Islet of Langerhans (tissue), 1 donor: Measurements from ENCODE around the gene RSPO4.

Experiments
- FAIRE-seq: peaks from one replicate; lab custom pipeline; 2011; peaks lifted over from hg19 to GRCh38; lab: Jason Lieb, UNC

Gene RSPO4

DNA sequence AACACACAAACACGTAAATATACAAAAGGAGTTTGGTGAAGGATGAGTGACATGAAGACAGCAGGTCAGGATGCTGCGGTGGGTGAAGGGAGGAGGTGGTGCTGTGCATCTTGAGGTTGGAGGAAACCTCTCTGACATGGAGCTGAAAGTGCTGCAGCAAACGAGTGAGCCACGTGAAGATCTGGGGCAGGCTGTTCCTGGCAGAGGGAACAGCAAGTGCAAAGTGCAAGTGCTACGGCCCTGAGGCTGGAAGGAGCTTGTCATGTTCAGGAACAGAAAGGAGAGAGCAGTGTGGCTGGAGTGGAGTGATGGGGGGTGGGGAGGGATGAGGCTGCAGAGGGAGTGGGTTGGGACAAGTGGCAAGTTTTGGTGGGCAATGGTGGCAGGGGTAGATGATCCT lies 61.2 kb downstream of the RSPO4 start:
- FAIRE-seq = no peak

DNA sequence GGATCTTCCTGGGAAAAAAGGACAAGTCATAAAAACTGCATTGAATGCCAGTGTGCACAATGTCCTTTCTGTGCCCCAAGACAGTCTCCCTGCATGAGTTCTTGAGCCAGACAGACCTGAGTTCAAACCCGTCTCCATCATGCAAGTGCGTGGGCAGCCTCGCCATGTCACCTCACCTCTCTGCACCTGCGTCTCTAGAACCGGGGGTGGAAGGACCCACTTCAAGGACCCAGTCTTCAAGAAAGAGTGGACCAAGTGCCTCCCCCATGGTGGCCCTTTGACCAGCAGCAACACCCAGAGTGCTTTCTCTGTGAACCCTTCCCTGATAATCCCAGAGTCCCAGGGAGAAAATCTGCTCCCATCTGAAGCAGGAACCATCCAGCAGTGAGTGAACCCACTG lies 62.5 kb downstream of the RSPO4 start:
- FAIRE-seq = no peak

DNA sequence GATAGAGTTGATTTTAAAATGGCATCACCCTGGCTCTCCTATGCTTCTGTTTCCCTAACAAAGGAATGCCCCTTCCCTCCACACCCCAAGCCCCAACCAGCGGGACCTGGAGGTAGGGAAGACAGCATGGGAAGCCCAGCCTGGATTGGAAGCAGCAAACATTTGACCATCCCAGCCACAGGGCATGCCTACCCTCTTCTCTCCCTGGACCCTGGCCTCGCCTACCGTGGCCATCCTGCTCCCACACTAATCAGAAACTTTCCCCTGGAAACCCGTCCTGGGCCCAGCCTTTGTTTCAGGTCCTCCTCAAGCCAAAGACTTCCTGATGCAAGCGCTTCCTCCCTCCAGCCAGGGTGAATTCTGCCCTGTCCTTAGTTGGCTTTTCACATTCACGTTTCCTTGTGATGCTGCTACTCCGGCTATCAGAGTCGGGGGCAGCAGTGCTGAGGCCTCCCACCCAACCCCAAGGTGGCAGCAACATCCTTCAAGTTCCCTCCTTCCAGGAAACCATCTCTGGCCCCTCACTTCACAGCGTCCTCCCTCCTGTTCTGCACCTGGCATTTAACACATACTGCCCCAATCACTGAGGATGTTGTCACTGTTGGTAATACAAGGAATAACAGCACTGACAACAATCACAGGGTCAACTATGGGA lies 67.8 kb downstream of the RSPO4 start:
- no peak for FAIRE-seq

DNA sequence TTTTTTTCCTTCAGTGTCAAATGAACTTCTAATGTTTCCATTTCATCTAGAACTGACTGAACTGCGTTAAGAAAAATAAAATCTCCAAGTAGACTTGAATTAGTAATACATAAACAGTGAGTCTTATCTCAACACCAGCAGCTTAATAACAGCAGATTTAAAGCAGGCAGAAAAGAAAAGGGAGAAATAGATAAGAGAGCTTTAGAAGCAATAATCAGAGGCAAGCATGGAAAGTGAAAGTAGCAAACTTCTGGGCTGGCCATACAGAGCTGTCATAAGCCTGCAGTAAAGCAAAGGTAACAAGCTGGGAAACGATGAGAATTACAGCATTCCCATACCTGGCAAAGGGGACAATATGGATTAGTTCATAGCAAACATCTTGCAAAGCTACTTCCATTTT lies 69.1 kb downstream of the RSPO4 start:
- no peak for FAIRE-seq

DNA sequence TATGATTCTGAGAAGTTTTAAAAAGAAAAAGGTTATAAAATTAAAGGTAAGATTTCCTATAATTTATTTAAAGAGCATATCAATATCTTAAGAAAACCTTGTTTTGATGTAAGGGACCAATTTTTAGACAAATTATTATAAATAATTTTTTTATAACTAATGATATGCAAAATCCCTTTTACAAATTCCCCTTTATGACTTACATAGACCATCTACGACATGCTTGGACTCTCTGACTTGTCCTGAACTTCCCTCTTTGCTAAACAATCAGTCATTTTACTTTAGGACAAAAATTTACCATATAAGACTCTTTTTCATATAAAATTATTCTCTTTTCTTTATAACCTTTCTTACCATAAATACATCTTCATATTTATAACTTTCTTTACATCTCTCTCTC lies 70.7 kb downstream of the RSPO4 start:
- no peak for FAIRE-seq

DNA sequence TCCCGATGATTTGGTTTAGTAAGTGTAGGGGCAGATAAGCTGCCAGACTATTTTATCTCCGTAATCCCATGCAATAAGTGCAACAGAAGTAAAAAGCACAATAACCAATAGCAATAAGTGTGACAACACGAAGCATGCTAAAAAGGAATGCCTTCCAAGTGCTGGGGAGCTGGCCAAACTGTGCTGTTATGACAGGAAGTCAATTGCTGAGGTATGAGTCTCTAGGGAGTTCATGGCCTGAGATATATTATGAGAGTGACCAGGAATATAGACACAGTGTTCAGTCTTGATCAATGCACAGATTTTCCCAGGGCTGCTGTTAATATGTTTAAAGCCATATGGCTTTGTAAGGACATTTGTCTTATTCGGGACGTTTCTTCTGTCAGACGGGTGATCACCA lies 75.4 kb downstream of the RSPO4 start:
- no peak for FAIRE-seq

DNA sequence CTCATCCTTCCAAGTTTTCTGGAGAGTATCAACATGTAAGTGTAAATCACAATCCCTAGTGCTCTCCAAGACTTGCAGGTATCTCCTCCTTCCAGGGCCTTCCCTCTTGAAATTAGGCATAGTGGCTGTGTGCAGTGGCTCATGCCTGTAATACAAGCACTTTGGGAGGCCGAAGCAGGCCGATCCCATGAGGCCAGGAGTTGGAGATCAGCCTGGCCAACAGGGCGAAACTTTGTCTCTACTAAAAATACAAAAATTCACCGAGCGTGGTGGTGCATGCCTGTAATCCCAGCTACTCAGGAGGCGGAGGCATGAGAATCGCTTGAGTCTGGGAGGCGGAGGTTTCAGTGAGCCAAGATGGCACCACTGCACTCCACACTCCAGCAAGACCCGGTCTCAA lies 76.6 kb downstream of the RSPO4 start:
- no peak for FAIRE-seq

DNA sequence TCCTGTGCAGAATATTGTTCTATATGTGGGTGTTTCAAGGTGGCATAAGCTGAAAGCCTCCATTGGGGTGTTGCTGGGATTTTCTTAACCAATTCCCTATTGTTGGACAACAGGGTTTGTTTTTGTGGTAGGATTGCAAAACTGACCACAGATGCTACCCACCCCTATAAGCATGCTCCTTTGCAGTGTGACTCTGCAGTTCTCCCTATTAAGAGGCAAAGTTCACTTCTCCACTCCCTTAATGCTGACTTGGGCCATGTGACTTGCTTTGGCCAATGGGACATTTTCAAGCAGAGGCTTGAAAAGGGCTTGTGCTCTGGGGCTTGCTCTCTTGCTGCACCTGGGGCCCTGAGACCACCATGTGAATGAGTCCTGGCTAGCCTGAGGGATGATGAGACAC lies 77.5 kb downstream of the RSPO4 start:
- no peak for FAIRE-seq

DNA sequence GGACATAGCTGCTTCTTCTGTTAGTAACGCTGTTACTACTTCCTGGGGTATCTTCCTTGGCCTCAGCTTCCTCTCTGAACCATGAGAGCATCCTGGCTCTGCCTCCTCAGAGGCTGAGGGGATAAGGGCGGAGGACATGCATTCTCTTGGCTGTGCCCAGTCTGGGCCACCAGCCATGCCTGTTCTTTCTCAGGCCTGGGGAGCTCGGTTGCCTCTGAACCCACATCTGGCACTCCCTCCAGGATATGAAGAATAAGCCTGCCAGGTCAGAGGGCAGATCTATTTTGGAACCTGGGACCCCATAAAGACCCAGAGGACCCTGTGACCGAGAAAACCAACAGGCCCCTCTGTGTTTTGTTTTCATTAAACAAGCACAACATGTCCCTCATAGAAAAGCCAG lies 79.3 kb downstream of the RSPO4 start:
- no peak for FAIRE-seq

DNA sequence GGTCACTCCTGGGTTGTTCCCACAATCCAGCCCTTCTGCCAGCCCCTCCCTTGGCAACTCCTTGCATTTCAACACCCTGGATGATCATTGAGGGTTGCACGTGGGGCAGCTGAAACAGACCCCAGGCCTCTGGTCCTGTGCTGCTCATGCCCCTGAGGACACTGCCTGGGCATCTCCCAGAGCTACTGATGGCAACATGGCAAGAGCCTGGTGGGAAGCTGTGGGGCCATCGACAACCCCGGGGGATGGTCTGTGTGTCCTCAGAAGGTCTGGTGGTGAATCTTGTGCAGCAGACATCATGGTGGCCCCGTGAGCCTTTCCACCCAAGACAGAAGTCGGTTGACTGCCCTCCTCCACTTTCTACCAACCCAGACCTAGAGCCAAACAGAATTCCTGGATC lies 81.0 kb downstream of the RSPO4 start:
- FAIRE-seq = no peak

DNA sequence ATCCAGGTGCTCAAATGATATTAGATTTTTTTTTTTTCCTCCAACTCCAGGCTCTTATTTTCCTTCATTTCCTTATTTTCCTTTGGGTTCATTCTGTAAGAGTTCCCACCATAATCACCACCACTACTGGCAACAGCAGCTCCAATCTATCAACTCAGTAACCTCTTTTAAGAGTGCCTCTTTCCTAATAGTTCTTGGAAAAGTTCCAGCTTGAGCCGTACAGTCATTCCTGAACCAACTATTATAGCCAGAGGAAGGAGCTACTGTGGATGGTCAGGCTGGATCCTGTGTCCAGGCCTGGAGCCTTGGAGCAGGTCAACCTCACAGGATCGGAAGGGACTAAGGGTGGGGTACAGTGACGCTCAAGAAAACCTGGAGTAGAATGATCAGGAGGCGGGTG lies 81.8 kb downstream of the RSPO4 start:
- no peak for FAIRE-seq

DNA sequence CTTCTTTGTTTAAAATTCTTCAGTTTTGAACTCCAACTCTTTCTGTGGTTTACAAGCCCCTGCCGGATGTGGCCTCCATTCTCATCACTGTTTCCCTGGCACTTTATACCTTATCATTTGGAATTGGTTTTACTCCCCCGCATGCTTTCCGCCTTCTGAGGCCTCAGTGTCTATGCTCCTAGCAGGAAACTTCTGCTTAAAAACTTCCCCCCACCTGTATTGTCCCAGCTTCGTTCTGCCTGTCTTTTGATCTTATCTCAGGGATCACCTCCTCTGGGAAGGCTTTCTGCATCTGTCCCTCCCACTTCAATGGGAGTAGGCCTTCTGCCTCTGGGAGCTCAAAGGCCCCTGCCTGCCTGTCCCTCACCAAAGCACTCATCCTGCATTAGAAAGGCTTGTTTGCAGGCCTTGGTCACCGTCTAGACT lies 82.6 kb downstream of the RSPO4 start:
- FAIRE-seq = no peak

DNA sequence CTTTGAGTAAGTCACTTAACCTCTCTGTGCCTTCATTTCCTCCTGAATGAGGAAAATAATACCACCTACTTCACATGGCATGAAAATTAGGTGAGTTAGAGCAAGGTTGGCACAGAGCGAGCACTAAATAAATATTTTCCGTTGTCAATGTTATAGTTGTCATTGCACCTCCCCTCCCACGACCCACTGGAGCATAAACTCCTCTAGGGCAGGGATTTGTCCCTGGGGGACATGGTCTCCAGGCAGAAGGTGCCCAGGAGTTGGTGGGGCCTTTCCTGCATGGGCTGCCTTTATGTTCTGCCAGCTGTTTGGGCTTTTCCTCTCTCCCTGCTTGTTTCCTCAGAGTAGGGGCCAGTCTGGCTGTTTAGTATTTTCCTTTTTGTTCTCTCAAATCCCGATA lies 84.7 kb downstream of the RSPO4 start:
- FAIRE-seq = no peak

DNA sequence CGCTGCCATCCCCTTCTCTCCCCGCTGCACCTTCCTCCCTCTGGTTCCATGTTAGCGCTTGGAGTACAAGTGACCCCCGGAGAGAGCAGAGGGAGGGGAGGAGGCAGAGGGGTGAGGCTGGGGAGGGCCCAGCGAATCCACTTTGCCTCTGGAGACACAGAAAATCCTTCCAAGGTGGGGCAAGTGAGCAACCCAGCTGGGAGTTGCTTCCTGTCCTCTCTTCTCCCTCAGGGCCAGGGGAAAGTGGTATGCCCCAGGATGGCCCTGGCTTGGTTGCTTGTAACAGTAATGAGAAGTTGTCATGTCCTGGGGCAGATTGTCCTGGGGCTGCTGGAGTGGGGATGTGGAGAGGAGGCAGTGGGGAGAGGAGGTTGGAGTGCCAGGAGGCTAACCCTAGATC lies 85.3 kb downstream of the RSPO4 start:
- no peak for FAIRE-seq

DNA sequence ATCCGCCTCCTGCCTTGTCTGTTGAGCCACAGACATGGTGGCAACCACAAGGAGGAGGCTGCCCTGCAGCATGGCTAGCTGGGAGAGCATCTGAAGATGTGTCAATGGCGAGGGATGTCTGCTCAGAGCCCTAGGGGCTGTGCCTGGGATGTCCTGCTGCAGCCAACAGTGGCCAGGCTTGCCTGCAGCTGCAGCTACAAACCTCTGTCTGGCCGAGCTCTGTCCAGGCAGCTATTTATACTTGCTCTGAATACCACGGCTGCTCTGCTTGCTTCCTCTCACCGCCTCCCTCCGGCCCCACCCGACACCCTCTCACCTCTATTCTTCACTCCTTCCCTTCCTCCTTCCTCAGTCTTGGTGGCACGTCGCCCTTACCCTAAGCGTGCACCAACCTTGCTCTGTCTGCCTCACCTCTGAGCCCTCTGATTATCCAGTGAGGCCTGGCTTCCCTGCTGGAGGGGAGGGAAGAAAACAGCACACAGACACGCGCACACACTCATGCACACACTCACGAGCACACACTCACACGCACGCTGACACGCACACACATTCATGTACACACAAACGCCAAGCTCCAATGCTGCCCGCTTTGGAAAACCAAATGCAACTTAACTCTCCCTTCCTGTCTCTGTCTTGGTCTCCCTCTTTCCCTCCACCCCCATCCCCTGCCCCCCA lies 85.8 kb downstream of the RSPO4 start, which contains the start of gene ANGPT4:
Gene ANGPT4, minus strand, starts transcription at position 210 of the 675 bp plus-strand sequence. Its CDS starts 120 bp downstream, at position 90.
- no peak for FAIRE-seq

DNA sequence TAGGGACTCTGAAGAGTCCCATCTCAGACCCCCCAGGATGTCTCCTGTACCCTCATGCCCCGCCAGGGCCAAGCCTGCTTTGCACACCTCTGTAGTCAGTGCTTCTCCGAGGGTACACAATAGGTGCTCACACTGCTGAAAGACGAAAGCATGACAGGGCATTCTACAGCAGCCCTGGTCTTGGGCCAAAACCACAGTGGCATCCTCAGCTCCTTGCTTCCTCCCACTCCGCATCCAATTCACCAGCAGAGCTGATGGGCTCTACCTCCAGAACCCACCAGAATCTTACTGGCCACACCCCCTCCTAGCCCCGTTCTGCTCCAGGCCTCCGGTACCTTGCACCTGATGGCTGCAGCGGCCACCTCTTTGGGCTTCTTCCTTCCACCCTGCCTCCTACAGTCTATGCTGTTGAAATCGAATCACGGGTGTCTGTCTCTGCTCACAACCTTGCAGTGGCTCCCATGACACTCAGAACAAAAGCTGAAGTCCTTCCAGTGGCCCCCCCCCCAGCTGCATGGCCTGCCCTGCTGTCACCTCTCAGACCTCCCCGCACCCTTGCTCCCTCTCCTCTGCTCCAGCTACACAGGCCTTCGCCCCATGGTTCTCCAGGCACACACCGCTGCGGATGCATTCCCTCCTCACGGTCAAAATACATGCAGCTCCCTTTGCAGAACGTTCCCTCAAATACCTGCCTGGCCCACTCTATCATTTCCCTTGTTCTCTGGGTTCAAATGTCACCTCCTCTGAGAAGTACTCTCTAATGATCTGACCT lies 87.2 kb downstream of the RSPO4 start:
- FAIRE-seq = no peak

DNA sequence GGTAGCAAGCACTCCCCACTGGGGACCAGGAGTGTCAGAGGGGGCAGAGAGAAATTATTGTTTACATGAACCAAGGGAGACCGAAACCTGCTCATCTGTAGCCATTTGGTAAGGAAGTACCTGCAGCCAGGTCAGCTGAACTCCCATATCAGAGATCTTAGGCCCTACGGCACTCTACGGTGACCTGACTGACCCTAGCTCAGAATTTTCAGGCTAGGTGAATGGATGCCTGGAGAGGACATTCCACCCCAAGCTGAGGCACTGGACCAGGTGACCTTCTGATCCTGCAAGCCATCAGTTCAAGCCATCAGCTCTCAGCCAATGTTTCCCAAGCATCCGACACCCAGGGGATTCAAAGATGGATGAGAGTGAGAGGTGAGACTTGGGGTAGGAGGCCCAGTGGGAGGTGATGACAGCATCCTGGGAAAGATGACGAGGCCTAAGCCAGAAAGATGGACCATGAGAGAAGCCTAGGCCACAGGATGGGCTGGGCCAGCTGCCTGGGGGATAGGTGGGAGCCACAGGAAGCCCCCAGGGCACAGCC lies 88.7 kb downstream of the RSPO4 start:
- FAIRE-seq = no peak

DNA sequence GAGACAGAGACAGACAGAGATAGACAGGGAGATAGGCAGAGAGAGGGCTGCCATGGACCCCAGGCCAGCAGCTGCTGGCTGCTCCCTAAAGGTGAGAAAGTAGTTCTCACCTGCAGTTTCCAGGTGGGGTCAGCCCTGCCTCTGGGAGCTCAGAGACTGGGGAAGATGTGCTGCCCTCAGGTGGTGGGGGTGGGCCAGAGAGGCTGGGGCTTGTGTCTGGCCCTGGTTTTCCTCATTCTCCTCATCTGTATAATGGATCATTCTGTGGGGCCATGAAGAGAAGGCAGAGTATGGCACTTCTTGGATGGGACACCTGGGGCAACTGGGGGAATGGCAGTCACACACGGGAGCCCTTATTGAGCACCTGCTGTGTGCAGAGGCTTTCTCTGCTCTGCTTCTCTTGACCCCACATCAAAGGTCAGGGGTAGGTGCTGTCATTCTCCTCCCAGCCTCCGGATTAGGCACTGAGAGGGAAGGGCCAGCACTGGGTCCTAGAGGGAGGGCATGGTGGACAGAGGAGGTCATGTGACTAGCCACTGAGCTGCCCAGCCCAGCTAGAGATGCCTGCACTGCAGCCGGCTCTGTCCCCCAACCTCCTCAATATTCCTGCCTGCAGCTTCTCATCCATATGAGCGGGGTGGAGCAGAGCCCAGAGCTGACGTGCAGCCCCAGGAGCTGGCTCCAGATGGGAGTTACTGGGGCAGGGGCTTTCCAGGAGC lies 90.1 kb downstream of the RSPO4 start:
- FAIRE-seq = no peak

DNA sequence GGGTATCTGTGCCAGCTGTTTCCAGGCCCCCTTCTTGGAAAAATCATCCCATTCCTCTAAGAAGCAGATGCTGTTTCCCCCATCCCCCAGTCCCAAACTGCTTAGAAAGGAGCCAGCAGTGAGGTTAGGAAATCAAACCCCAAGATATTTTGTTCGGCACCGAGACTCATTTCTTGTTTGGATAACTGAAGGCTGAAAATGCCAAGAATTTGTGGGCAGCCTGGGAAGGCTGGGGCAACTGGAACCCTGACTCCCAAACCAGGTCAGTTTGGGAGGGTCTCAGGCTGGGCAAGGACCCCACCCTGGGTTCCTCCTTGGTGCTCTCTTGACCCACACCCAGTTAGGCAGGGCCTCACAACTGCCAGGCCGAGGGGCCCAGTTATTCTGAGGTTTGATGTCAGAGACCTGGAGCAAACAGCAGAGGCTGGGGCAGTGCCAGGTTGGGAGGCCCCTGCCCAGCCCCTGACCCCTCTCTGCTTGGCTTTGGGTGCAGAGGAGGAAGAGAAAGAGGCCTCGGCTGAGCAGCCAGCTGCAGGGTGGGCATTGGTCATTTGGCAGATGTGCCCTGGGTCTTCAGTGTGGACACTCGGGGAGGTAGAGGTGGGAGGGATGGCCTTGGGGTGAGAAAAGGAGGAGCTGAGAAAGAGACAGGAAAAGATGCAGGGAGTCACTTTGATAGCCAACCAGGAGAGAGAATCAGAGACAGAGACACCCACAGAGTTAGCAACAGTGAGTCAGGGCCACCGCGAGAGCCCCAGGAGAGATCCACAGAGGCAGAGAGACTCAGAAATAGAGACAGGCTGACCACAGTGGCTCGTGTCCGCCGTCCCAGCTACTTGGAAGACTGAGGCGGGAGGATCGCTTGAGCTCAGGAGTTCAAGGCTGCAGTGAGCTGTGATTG lies 91.0 kb downstream of the RSPO4 start:
- FAIRE-seq = no peak

DNA sequence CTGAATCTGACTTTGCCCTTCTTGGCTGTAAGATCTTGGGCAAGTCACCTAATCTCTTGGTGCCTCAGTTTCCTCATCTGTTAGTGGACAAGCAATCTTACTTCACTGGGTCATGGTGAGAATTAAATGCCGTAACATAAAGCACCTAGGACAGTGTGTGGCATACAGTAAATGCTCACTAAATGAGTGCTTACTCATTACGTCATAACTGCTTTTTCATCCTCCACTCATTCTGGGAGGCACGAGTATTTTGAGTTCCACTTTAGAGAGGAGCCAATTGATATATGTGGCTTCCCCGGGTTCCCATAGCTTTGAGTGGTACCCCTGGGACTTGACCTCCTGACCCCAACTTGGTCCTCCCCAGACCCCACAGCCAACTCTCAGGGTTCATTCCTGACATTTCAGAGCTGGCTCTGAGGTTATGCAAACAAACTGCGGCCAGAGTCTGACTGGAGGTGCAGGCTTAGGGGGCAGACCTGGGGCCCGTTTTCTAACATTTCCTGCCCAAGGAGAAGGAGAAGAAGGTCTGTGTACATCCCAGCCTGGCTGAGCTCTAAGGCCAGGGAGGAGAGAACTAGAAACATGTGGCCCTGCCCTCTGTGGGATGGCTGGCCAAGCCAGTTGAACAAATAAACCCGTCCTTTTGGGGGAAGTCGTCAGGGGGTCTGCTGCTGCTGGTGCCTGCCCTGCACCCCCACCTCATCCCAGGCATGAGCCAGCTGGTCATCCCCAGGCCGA lies 91.8 kb downstream of the RSPO4 start:
- FAIRE-seq = no peak

DNA sequence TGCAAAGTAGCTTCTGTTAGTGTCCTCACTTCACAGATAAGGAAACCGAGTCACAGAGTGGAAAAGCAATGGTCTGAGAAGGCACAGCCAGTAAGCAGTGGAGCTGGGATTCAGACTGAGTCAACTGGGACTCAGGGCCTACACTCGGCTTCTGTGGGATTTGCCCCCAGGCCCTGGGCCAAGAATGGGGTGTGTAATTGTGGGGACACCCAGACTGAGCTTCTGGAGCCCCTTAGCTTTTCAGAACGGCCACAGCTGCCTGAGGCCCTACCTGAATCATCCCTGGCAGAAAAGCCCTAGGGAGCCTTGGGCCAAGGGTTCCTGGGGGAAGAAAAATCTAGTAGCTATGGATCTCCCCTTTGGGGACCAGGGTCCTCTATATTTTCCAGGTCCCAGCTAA lies 92.5 kb downstream of the RSPO4 start:
- FAIRE-seq = no peak
